ENCODE data around the gene SPTSSA.

SPTSSA gene

DNA sequence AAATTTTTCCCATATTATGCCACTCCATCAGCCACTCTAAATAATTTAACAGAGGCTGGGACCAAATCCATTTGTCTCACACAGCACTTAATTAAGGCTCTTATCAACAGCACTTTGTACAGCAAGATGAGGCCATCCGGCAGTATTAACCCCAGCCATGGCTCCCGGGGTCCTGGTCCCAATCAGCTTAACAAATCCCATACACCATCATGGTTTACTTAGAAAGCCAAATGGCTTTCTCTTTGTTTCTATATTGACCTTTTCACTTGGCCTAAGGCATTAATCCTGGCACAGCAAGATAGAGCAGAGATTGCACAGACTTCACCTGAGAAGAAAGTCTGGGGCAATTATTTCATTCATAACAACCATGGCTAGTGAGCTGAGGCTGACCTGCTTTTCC, 38.6 kb downstream of the SPTSSA start:
- H3K27ac ChIP-seq = no peak overlapping the region
- TF ChIP-seq, protein P1, sequence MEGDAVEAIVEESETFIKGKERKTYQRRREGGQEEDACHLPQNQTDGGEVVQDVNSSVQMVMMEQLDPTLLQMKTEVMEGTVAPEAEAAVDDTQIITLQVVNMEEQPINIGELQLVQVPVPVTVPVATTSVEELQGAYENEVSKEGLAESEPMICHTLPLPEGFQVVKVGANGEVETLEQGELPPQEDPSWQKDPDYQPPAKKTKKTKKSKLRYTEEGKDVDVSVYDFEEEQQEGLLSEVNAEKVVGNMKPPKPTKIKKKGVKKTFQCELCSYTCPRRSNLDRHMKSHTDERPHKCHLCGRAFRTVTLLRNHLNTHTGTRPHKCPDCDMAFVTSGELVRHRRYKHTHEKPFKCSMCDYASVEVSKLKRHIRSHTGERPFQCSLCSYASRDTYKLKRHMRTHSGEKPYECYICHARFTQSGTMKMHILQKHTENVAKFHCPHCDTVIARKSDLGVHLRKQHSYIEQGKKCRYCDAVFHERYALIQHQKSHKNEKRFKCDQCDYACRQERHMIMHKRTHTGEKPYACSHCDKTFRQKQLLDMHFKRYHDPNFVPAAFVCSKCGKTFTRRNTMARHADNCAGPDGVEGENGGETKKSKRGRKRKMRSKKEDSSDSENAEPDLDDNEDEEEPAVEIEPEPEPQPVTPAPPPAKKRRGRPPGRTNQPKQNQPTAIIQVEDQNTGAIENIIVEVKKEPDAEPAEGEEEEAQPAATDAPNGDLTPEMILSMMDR (conservative IDR thresholded peaks at IDR 0.05) = no peak

DNA sequence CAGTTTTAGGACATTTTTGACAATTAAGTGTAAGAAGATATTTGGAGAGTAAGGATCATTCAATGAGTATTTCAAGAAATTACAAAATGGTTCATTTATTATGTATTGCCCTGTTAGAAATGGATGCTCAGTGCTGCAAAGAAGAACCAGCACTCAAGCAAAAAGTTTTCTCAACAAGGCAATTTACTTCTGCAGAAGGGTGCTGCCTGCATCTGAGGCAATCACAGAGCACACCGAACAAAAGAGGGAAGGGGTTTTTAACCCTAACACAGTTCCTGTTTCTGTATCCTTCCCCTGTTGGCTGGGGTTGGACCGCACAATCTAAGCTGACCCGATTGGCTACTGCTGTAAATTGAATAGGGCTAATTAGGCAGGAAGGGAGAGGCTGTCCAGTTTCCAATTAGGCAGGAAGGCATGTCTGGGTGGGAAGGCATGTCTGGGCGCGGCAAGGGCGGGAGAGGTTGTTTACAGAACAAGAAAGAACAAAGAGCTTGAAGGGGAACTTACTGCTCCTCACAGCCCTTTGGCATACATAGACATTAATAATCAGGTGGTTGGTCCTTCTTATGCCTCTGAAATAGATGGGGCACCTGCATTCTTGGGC, 41.4 kb downstream of the SPTSSA start:
- TF ChIP-seq, protein P1 (conservative IDR thresholded peaks at IDR 0.05) = no peak
- no peak overlapping the region for H3K27ac ChIP-seq

DNA sequence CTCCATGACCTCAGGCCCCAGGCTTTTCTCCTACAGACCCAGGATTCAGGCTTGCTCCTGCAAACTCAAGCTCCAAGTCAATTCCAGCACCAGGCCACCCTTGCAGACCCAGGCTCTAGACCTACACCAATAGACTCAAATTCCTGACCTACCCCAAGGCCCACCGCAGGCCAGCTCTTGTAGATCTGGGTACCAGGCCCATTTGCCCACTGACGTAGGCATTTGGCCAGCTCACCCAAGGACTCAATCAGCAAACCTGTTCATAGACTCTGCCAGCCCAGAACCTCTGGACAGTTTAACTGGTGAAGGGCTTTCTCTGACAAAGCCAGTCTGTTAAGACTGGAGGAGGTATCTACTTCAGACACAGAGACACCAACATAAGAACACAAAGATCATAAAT, 52.3 kb downstream of the SPTSSA start:
- TF ChIP-seq, protein P1 (conservative IDR thresholded peaks at IDR 0.05) = no peak
- no peak overlapping the region for H3K27ac ChIP-seq

DNA sequence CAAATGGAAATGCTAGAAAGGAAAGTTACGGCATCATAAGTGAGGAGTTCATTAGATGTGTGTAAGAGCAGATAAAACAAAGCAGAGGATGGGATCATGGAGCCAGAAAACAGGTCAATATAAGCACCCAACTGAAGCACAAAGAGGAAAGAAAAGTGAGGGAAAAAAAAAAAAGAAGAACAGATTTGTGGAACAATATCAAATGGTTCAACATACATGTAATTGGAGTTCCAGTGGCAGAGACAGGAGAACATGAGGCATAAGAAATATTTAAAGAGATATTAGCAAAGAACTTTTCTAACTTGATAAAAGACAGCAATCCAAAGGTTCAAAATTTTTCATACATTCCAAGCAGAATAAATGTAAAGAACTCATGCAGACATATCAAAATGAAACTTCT, 54.1 kb downstream of the SPTSSA start:
- TF ChIP-seq, protein P1 (conservative IDR thresholded peaks at IDR 0.05) = no peak
- H3K27ac ChIP-seq = no peak overlapping the region

DNA sequence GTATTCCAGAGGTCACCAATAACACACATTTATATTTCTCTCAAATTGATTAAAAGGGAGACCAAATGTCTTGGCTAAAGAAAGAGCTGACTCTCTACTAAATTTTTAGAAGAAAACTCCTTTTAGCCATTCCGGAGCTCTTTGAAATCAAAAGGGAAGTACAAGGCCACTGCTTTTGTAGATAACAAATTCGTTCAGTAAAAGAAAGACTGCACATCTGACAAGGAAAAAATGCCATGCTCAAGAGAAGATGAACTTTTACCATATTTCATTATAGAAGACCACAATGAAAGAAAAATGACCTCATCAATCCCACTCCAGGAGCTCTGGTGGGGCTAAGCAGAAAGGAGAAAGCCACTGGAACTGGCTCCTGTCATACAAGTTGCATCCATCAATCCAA, 57.6 kb downstream of the SPTSSA start:
- H3K27ac ChIP-seq = no peak overlapping the region
- TF ChIP-seq, protein P1 (conservative IDR thresholded peaks at IDR 0.05) = no peak

DNA sequence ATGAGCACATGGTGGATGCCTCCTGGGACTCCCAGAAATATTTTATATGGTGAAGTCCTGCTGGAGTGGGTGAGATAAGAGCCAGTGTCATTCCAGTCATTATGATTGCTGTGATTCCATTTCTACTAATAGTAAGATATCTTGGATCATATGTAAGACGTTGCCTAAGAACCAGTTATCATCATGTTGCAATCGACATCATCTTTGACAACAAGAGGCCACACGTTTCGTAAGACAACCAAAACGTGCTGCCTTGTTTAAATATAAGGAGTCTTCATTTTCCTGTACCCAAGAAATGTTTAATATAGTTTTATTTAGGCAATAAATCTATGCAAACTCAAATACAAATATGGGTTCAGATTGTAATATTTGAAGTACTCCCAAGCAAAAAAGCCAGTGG, 58.4 kb downstream of the SPTSSA start:
- H3K27ac ChIP-seq = no peak overlapping the region
- TF ChIP-seq, protein P1 (conservative IDR thresholded peaks at IDR 0.05) = no peak

DNA sequence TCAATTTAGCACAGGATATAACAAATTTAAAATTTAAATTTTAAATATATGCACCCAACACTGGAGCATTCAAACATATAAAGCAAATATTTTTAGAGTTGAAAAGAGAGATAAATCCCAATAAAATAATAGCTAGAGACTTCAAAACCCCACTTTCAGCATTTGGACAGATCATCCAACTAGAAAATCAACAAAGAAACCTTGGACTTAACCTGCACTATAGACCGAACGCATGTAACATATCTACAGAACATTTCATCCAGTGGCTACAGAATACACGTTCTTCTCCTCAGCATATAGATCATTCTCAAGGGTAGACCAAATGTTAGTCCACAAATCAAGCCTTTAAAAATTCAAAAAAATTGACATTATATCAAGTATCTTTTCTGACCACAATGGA, 64.0 kb downstream of the SPTSSA start:
- H3K27ac ChIP-seq = no peak overlapping the region
- TF ChIP-seq, protein P1 (conservative IDR thresholded peaks at IDR 0.05) = no peak
